ENCODE results near the gene PLS1.
"Not testable (repeated sequence)": the region's sequence is repeated elsewhere in the genome, so short reads cannot be mapped to it uniquely, and the experiment has no call there.

The PLS1 gene, protein sequence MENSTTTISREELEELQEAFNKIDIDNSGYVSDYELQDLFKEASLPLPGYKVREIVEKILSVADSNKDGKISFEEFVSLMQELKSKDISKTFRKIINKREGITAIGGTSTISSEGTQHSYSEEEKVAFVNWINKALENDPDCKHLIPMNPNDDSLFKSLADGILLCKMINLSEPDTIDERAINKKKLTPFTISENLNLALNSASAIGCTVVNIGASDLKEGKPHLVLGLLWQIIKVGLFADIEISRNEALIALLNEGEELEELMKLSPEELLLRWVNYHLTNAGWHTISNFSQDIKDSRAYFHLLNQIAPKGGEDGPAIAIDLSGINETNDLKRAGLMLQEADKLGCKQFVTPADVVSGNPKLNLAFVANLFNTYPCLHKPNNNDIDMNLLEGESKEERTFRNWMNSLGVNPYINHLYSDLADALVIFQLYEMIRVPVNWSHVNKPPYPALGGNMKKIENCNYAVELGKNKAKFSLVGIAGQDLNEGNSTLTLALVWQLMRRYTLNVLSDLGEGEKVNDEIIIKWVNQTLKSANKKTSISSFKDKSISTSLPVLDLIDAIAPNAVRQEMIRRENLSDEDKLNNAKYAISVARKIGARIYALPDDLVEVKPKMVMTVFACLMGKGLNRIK

GRCh38 chr3:142595951-142596725 is at the start of gene PLS1:
Gene PLS1 (plus strand): TSS chr3:142596393. CDS start chr3:142664238, 67,845 bp downstream.
- DNase-seq (ENCODE audit: low read depth in 2 of 2, low spot score in 1 of 2) = peak; percentile 71 to 72

DNA sequence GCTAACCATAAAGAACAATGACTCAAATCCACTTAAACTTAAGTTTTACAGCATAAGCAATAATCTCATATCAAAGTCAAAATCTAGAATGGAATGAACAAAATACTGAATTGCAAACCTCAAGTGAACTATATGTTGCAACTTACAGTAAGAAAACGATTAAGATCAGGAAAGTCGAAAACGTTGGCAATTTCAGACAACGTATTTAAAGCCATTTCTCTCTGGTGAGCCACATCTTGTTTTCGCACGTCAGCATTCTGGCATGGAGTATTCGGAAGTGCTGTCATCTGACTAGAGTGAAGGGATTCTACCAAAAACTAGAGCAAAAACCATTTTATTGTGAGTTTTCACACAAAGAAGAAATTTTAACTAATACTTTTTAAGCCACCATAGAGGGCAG is 46.2 kb upstream of the PLS1 start:
- no peak for DNase-seq (ENCODE audit: low read depth in 2 of 2, low spot score in 1 of 2)

DNA sequence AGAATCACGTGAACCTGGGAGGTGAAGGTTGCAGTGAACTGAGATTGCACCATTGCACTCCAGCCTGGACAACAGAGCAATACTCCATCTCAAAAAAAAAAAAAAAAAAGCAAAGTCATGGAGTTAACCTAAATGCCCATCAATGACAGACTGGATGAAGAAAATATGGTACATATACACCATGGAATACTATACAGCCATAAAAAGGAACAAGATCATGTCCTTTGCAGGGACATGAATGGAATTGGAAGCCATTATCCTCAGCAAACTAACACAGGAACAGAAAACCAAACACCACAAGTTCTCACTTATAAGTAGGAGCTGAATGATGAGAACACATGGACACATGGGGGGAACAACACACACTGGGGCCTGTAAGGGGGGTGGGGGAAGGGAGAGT is 43.6 kb upstream of the PLS1 start:
- not testable (repeated sequence) for DNase-seq (ENCODE audit: low read depth in 2 of 2, low spot score in 1 of 2)

DNA sequence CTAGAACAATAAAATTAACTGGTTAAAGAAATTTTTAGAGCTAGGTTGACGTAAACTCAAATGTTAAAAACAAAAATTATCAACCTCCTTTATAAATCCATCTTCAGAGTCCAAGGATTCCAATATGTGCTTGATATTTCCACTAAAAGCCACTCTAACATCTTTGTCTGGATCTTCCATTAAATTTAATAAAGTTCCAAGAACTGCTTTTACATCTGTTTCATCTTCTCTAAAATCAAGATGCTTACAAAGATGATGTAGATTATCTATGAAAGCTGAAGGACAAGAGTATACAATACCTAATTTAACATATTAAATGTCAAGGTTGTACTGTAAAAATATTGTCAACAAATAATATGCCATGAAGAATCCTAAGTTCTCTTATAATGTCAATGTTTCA is 42.5 kb upstream of the PLS1 start:
- no peak for DNase-seq (ENCODE audit: low read depth in 2 of 2, low spot score in 1 of 2)

DNA sequence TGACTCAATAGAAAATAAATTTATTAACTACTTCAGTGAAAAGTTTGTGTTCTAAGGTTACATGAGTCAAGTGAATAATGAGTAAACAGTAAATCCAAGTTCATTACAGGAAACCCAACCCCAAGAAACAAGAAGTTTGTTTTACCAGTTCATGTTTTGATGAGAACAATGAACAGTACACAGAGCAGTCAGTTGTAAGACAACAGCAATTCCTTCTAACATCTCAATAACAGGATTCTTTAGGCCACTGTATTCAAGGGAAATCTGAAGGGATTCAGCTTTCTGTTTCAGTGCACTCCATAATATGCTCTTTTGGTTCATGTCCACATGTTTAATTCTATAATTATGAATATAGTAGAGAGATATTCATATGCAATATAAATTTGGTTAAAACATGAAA is 36.1 kb upstream of the PLS1 start:
- DNase-seq (ENCODE audit: low read depth in 2 of 2, low spot score in 1 of 2) = no peak

DNA sequence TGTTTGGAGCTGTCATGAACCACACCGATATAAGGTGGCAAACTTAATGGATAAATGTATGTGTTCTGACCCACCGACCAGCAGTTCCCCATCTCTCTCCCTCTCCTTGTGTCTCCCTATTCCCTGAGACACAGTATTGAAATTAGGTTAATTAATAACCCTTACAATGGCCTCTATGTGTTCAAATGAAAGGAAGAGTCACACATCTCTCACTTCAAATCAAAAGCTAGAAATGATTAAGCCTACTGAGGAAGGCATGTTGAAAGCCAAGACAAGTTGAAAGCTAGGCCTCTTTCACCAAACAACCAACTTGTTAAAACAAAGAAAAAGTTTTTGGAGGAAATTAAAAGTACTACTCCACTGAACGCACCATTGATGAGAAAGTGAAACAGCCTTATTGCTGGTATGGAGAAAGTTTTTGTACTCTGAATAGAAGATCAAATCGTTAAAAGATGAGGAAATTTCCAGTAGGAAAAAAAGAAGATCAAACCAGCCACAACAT is 32.6 kb upstream of the PLS1 start:
- no peak for DNase-seq (ENCODE audit: low read depth in 2 of 2, low spot score in 1 of 2)

GRCh38 chr3:142566096-142566495 is 30.1 kb upstream of the PLS1 start:
- DNase-seq (ENCODE audit: low read depth in 2 of 2, low spot score in 1 of 2) = no peak

GRCh38 chr3:142568393-142569017 is 27.7 kb upstream of the PLS1 start:
- DNase-seq (ENCODE audit: low read depth in 2 of 2, low spot score in 1 of 2) = no peak

GRCh38 chr3:142569422-142569821 is 26.8 kb upstream of the PLS1 start:
- not testable (repeated sequence) for DNase-seq (ENCODE audit: low read depth in 2 of 2, low spot score in 1 of 2)

DNA sequence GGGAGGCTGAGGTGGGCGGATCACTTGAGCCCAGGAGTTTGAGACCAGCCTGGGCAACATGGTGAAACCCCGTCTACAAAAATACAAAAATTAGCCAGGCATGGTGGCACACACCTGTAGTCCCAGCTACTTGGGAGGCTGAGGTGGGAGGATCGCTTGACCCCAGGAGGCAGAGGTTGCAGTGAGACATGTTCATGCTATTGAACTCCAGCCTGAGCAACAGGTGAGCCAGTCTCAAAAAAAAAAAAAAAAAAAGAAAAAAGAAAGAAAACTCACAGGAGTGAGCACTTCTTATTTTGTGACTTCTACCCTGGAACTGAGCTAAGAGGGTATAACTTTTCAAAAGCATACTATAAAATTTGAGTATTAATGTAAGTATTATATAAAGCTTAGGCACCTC is 22.0 kb upstream of the PLS1 start:
- not testable (repeated sequence) for DNase-seq (ENCODE audit: low read depth in 2 of 2, low spot score in 1 of 2)

DNA sequence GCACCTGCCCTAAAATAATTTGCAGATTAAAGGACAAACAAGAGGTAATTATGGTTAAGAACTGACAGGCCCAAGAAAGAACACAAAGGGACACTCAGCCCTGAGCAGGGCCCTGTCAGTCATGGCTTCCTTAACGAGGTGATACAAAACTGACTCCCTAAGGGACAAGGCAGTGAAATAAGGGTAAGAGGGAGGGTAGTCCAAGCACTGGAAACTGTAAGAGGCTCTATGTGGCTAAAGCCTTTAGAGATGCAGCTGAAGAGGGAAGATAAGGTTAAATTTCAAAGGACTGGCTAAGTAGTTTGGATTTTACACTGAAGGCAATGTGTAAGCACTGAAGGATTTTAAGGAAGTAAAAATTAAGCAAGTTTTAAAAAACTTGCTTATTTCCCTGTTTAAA is 21.5 kb upstream of the PLS1 start:
- DNase-seq (ENCODE audit: low read depth in 2 of 2, low spot score in 1 of 2) = no peak

GRCh38 chr3:142576792-142577191 is 19.4 kb upstream of the PLS1 start:
- DNase-seq (ENCODE audit: low read depth in 2 of 2, low spot score in 1 of 2) = no peak

DNA sequence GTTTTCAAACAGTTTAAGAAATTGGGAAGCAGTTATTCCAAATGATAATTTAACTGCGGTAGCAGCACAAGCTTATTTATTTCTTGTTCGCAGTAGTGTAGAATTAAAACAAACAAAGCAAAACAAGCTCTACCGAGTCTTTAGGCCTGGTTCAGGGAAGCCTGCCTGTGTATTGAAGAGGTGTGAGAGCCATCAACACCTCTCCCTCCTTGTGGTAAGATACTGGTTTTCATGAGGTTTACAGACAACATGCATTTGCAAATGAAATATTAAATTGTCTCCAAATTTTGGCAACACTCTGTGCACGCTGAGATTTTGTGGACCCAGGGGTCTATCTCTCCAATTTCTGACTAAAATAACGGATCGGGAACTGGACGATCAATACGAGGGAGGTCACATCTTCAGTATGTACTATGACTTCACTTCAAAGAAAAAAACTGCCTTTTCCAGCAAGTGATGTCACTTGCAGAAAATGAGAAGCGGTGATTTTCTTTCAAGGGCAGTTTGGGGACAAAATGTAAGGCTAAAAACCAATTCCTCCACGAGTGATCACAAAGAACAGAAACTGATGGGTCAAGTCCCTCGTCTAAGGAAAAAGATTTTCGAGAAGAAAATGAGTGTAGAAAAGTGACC is 18.4 kb upstream of the PLS1 start:
- DNase-seq (ENCODE audit: low read depth in 2 of 2, low spot score in 1 of 2) = no peak

DNA sequence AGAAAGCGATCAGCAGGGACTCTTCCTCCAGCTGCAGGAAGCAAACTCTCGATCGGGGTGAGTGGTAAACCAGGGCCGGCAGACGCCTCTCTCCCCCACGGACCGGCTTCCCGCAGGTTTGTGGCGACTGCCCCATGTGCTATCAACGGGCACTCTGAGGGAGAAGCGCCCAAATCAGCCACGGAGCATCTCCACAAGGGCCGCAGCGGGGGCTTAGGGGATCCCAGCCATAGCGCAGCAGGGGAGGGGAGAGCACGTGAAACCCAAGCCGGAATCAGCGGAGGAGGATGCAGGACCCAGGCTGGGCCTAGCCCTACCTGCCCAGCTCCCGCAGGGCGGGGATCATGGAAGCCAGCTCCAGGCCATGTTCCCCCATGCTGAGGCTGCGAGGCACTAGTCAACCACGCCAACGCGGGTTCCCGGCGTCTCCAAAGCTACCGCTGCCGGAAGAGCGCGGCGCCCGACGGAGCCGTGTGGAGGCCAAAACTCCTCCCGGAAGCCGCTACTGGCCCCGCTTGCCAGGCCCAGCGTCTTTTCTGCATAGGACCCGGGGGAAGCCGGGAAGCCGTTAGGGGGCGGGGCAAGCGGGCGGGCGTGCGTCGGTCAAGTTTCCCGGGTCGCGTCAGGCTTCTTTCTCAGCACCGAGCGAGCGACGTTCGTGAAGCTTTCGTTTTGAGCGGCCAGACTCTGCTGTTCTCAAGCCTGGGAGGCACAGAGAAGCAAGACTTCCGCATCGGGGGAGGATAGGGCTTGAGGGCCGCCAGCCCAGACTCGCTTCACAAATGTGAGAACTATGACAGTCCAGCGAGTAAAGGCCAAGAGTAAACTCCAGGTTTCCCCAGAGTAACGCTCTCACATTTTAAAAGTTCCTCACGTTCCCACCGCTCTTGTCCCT is 17.6 kb upstream of the PLS1 start, which contains the start of gene ATR:
Gene ATR (minus strand): TSS at position 405 of the 895 bp plus-strand sequence. CDS start 29 bp downstream, at position 376.
- peak; percentile 91 to 92 for DNase-seq (ENCODE audit: low read depth in 2 of 2, low spot score in 1 of 2)

DNA sequence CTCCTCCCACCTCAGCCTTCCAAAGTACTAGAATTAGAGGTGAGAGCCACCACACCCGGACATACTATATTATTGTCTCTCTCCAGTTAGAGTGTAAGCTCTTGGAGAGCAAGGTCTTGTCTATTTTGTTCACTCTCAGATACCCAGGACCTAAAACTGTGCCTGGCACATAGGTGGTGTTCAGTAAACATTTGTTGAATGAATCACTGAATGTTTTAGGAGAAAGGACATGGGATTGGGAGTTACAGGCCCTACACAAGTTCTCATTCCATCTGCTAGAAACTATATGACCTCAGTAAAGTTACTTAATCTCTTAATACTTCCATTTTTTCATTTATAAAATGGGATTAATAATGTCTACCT is 16.2 kb upstream of the PLS1 start:
- no peak for DNase-seq (ENCODE audit: low read depth in 2 of 2, low spot score in 1 of 2)

DNA sequence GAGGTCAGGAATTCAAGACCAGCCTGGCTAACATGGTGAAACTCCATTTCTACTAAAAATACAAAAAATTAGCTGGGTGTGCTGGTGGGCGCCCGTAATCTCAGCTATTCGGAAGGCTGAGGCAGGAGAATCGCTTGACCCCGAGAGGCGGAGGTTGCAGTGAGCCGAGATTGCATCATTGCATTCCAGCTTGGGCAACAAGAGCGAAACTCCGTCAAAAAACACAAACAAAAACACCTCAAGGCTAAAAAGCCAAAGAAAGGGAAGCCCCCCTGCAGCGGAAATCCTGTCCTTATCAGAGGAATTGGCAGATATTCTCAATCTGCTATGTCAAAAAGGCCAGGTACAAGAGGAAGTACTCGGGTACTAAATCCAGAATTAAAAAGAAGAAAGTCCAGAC is 15.1 kb upstream of the PLS1 start:
- not testable (repeated sequence) for DNase-seq (ENCODE audit: low read depth in 2 of 2, low spot score in 1 of 2)

- no peak for DNase-seq (ENCODE audit: low read depth in 2 of 2, low spot score in 1 of 2)
These were observed 9.3 kb upstream of the PLS1 start for GRCh38 chr3:142586803-142587406.

DNA sequence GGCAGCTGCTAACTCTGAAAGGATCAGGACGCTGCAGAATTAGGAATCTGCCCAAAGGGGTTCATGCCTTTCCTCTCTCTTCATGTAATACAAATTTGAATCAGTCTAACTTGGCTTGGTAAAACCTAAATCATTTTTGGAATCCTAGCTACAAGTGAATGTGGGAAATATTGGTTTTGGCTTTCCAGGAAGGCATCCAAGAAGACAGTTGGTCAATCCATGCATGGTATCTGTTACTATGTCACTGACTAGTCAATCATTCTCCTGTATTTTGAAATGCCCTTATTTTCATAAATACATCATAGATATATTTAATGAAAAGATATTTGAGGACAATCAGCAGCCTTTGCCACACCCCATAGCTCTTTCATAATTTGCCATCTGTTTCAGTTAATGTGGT is 7.5 kb upstream of the PLS1 start:
- DNase-seq (ENCODE audit: low read depth in 2 of 2, low spot score in 1 of 2) = no peak

DNA sequence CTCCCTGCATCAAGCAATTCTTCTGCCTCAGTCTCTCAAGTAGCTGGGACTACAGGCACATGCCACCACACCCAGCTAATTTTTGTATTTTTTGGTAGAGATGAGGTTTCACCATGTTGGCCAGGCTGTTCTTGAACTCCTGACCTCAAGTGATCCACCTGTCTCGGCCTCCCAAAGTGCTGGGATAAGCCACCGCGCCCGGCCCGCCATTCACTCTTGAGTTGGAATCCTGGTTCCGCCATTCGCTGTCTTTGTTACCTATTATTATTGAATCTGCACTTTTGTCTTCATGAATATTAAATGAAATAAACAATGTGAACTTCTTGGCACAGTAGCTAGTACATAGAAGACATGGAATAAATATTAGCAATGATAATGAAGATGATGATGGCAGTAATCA is 3.9 kb upstream of the PLS1 start:
- DNase-seq (ENCODE audit: low read depth in 2 of 2, low spot score in 1 of 2) = not testable (repeated sequence)

Data from stimulated activated CD8-positive, alpha-beta memory T cell treated with anti-CD3 and anti-CD28 coated beads, Interleukin-4, amount 100 ng/mL, for 1 hour (primary cell).